Measurements from ENCODE around the gene C5AR1. TPM values are rescaled to one million over a fixed set of nuclear protein-coding genes. Genes with fewer than 3 reads are reported as not detected.
A peak's percentile ranks its signal among the peaks of the same experiment; 100 is the strongest.

Gene C5AR1
- total and polyA plus RNA-seq, 9 of the 15 experiments (the other 6 are each of a cell fraction or from before 2014, with no cell fraction given), result 0.06 to 1.6 (median 0.28) TPM; not detected in 3

GRCh38 chr19:47274071-47274890 lies 35.4 kb upstream of the C5AR1 start, which contains the start of gene INAFM1 (continued):
- TF ChIP-seq ZNF444 (CRISPR knock-in tag; IDR thresholded peaks at IDR 0.05) (no peak), C11orf30 (IDR thresholded peaks at IDR 0.05; ENCODE audit: low read depth) (no peak), ZNF778 (CRISPR knock-in tag; IDR thresholded peaks at IDR 0.05) (no peak), NELFE (IDR thresholded peaks at IDR 0.05; ENCODE audit: insufficient read depth, insufficient read length) (no peak), ZNF77 (CRISPR knock-in tag; IDR thresholded peaks at IDR 0.05) (no peak), KLF16 (IDR thresholded peaks at IDR 0.05) (no peak), HSF4 (CRISPR knock-in tag; IDR thresholded peaks at IDR 0.05; ENCODE audit: borderline replicate concordance) (no peak), BRCA1 (IDR thresholded peaks at IDR 0.05) (no peak), BRCA1 (CRISPR knock-in tag; IDR thresholded peaks at IDR 0.05) (no peak), TBP (optimal IDR thresholded peaks at IDR 0.05; ENCODE audit: low read depth, low read length) (peak; percentile 58), BMI1 (IDR thresholded peaks at IDR 0.05; ENCODE audit: low read length) (no peak), CHD1 (IDR thresholded peaks at IDR 0.05; ENCODE audit: low read length) (peak; percentile 43), CTBP1 (IDR thresholded peaks at IDR 0.05; ENCODE audit: borderline replicate concordance) (0 out of 2 replicates have a peak, but pooled peaks have one; percentile 13), FOS (IDR thresholded peaks at IDR 0.05; ENCODE audit: extremely low read depth, insufficient read length) (no peak), EGR1 (conservative IDR thresholded peaks at IDR 0.05) (peak; percentile 78), CREBBP (IDR thresholded peaks at IDR 0.05; ENCODE audit: low read depth, low read length) (no peak), BCOR (IDR thresholded peaks at IDR 0.05) (no peak), HDAC1 (IDR thresholded peaks at IDR 0.05) (peak in 1 of 2 experiments; percentile 92; a peak in 2 of 4 replicates), CCAR2 (IDR thresholded peaks at IDR 0.05; ENCODE audit: low read depth, low read length) (no peak), ZNF212 (CRISPR knock-in tag; IDR thresholded peaks at IDR 0.05) (no peak; the same call in 1 of the 2 replicates), ZBTB8A (IDR thresholded peaks at IDR 0.05; ENCODE audit: partially characterized antibody) (no peak), ARID1B (IDR thresholded peaks at IDR 0.05) (0 out of 2 replicates have a peak, but pooled peaks have one; percentile 17), GATA2 (CRISPR knock-in tag; IDR thresholded peaks at IDR 0.05) (no peak), CTCFL (IDR thresholded peaks at IDR 0.05; ENCODE audit: borderline replicate concordance, insufficient read depth, low read depth, low read length, poor library complexity, severe bottlenecking) (no peak)
- TF ChIP-seq, protein P1, sequence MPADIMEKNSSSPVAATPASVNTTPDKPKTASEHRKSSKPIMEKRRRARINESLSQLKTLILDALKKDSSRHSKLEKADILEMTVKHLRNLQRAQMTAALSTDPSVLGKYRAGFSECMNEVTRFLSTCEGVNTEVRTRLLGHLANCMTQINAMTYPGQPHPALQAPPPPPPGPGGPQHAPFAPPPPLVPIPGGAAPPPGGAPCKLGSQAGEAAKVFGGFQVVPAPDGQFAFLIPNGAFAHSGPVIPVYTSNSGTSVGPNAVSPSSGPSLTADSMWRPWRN (IDR thresholded peaks at IDR 0.05; ENCODE audit: low read depth), result no peak
- TF ChIP-seq, protein P2, sequence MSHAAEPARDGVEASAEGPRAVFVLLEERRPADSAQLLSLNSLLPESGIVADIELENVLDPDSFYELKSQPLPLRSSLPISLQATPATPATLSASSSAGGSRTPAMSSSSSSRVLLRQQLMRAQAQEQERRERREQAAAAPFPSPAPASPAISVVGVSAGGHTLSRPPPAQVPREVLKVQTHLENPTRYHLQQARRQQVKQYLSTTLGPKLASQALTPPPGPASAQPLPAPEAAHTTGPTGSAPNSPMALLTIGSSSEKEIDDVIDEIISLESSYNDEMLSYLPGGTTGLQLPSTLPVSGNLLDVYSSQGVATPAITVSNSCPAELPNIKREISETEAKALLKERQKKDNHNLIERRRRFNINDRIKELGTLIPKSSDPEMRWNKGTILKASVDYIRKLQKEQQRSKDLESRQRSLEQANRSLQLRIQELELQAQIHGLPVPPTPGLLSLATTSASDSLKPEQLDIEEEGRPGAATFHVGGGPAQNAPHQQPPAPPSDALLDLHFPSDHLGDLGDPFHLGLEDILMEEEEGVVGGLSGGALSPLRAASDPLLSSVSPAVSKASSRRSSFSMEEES (CRISPR knock-in tag; IDR thresholded peaks at IDR 0.05), result no peak
- TF ChIP-seq, protein P3, sequence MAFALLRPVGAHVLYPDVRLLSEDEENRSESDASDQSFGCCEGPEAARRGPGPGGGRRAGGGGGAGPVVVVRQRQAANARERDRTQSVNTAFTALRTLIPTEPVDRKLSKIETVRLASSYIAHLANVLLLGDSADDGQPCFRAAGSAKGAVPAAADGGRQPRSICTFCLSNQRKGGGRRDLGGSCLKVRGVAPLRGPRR (CRISPR knock-in tag; IDR thresholded peaks at IDR 0.05), result no peak

Data from K562 (cell line).